HG02885 (cell line): Measurements from ENCODE around the gene ESF1.
"Not testable (repeated sequence)": the region's sequence is repeated elsewhere in the genome, so short reads cannot be mapped to it uniquely, and the experiment has no call there.

ENCODE experiments used
- ATAC-seq: cut with Tn5 transposase; IDR thresholded peaks from one replicate; pipeline ENCODE4 v1.9.1; 2021; ENCODE audit warnings: mild to moderate bottlenecking; ENCODE audit not compliant: unreplicated experiment, poor library complexity

The ESF1 gene

DNA sequence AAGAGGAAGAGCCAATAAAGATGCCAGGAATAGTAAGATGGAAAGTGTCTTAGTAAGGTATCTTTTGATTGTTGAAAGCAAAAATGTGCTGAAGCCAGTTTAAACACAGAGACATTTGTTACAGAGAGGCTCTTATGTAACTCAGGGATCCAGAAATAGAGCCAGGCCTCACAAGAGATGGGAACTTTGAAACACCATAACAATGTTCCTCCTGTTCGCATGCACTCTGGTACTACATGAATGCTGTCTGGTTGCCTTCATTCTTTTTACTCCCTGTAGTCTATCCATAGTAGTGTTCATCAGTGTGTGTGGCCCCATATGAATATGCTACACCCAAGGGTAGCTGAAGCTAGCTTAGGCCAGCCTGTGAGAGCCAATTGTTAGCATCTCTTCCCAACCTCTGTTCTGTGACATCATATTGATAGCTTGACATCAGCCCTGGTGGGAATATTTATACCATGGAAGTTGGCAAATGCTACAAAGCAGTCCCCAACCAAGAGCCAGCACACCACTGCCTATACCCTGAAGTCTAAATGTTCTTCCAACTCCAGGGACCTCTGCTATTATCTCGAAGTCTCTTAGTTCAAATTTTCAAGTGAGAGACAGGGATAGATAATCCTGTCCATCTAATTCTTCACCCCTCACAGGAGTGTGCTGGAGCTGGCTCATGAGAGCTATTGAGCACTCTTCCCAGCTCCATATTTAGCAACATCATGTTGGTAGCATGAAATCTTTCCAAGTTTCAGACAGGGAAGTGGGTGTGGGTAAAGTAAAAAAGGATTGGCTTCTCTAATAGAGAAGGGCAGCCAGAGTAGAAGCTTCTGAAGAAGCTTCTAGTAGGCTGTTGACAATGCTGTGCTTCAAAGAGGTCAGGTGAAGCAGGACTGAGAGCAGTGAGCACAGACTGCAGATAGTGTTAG is 7.1 kb upstream of the ESF1 start:
- no peak for ATAC-seq

DNA sequence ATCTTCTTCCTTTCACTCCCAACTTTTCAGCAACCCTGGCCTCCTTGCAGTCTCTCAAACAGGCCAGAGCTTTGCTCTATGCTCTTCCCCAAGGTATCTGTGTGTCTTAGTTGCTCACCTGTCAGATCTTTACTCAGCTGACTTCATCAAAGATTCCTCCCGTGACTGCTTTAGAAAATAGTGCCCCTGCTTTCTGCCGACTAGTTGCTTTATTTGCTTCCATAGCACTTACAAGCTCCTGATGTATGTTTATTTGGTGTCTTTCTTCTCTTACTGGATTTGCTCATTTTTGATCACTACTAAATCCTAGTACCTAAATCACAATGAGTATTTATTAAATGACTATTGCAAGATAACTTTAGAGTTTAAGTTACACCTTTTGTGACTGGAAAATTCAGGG is 6.0 kb upstream of the ESF1 start:
- no peak for ATAC-seq

DNA sequence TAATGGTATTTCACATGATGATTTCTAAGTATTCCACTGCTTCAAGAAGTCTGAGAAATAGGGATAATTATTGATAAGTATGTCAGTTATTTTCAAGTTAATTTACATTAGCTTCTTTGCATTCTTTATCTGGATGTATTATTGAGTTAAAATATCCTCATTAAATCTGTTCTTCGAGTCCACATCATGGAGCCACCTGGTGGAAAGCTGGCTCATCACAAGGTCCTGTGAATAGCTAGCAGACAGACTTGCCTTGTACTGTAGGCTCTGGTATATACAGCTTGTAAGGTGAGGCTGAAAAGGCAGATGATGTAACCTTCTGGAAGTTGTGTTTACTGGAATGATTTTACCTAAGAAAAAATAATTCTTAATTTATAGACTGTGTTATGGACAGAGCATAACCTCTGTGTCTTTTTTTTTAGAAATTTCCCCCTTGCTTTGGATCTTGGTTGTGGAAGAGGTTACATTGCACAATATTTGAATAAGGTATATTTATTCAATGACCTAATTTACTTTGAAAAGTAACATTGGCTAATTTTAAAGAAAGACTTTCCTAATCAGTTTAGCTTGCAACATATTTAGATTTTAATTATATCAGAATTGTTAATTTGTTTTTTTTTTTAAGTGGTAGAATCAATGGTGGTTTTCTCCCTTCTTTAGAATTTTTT is 3.6 kb upstream of the ESF1 start:
- peak; percentile 47 for ATAC-seq

DNA sequence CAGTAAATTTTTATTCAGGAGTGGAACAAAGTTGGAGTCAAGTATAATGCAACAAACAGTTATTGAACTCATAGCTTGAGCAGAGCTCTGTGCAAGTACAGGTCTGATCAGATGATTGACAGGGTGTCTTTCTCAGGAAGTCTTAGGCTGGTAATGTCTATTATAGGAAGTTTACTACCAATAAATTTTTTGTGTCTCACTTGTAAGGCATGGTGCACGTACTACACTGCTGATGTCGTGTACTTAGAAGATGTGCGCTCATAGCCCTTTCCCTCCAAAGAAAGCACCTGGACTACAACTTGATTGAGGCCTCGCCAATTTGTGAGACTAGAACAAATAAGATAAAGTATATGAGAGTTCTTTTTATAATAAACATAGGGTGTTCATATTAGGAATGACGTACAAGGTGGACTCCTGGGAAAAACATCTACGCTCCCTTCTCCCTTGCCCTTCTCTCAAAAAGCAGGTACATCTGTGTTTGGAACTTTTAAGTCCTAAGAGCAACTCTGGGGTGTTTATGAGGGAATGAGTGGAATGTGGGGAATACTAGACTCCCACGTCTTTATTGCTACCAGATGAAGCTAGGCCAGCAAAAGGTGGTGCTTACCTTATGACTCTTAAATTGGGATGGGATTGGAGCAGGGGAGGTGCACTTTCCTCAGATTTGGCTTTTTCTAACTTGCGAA is 1.6 kb upstream of the ESF1 start:
- no peak for ATAC-seq

DNA sequence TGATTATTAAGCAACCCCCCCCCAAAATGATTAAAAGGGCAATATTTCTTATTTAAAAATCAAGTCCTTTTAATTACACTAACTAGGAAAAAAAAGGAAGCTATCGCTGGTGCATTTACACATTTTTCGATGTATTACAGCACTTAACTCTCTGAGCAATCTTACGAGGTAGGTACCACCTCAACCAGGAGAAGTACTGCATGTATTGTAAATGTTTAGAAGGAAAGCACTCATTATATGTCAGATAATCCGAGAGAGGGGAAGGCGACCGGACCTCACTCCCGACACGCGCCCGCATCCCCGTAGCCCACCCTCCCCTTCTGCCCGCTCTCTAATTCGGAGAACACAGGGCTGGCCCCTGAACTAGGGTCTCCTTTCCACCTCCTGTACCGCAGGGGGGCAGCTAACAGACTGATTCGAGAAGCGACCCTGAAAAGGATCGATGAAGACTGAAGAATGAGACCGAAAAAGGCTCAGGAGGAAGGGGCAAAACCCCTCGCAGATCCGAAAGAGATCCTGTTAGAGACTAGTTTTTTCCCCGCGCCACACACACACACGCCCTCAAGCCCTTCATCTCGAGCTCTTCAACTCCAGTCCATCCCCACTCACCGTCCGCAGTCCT is 337 bp downstream of the ESF1 start:
- ATAC-seq: peak; percentile 5

DNA sequence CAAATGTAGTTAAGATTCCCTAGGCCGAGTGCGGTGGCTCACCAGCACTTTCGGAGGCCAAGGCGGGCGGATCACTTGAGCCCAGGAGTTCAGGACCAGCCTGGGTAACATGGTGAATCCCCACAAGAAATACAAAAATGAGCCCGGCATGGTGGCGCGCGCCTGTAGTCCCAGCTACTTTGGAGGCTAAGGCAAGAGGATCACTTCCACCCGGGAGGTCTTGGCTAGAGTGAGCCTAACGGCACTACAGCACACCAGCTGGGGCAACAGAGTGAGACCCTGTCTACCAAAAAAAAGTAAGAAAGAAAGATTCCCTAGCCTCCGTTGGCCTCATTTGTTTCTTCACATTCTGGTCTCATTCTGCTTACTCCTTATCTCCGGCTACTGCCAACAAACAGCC is 1.2 kb downstream of the ESF1 start:
- ATAC-seq: no peak

DNA sequence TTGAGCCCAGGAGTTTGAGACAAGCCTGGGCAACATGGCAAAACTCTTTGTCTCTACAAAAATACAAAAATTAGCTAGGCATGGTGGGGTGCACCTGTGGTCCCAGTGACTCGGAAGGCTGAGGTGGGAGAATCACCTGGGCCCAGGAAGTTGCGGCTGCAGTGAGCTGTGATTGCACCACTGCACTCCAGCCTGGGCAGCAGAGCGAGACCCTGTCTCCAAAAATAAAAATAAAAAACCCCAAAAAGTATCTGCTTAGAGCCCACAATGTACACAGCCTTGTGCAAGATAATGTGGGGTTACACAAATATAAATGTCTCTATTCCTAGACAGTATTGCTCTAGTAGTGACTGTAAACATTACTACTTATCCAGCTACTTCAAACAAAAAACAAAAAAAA is 5.9 kb downstream of the ESF1 start:
- peak; percentile 80 for ATAC-seq

DNA sequence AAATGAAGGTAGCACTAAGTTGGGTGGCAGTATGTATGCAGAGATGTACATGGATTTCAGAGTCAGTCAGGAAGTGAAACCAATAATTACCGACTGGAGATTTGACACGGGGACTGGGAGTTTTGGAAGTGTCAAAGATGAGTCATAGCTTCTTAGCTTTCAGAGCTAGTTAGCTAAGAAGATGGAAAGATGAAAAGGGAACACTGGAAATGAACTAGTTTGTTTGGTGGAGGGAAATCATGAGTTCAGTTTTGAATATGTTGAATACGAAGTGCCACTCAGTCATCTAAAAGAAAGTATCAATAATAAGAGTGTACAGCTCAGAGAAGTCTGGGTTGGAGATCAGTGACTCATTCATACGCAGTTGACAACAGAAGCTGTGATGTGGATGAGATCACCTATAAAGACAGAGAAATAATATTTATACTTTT is 7.5 kb downstream of the ESF1 start:
- ATAC-seq: no peak

DNA sequence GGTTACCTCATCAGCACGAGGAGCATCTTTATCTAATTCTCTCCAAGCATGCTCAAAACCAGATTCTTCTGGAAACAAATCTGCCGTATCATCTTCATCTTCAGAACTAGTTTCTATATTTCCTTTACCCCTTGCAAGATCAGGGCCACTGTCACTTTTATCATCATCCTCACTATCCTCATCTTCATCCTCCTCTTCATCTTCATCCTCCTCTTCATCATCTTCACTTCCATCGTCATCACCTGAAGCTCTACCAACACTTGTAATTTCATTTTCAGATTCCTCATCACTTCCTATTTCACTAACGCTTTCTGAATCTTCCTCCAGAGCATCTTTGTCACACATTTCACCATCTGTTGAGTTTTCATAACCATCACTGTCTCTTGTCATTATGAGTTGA is 8.9 kb downstream of the ESF1 start:
- no peak for ATAC-seq

DNA sequence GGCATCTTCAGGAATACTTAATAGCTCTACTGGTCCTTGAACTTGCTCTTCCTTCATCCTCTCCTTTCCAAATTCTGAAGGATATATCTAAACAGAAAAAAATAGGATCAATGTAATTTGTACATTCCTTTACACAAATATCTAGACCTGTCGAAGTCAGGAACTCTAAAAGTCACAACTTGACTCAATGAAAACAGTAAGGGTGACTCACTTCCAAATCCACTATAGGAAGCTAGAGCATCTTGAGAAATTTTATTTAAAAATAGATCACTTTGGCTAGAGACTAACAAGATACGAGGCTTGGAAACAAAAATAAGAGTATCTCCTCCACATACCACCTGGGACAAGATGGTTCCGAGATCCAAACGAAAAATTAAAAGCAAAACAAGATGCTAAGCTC is 12.2 kb downstream of the ESF1 start:
- ATAC-seq: no peak

DNA sequence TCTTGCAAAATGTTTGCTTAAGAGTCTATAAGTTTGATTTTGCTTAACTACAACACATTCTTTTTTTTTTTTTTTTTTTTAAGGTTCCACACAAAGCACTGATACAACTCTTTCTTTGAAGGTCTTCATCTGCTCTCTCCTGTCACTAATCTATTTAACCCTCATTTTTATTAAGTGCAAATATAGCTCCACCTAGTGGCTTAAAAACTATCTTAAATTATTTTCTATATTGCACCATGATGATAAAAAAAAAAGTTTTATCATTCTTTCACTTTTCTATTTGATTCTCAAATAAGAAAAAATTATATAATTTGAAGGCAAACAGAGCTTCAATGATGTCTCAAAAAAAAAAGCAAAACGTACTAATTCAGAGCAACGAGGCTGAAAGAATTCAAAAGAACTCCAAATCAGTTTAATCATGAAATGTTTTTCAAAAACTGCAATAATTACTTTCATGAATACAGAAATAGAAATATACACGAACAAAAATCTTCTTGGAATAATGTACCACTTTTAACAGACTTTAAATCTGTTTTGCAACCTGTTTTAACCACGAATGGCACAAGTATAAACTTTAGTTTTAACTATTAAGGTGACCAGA is 12.8 kb downstream of the ESF1 start:
- ATAC-seq: peak; percentile 43

DNA sequence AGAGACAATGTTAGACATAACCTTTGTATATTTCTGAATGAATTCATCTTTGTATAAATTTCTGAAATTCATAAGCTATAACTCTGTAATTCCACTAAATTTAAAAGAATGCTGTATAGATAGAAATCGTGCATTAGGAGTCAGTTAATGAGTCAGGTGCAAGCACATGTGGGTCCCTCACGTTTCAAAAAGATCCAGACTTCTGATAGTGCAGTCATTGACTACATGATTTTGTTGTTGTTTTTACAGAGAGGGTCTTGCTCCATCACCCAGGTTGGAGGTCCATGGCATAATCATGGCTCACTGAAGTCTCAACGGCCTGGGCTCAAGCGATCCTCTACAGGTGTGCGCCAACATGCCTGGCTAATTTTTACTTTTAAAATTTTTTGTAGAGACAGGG is 14.6 kb downstream of the ESF1 start:
- ATAC-seq: no peak

DNA sequence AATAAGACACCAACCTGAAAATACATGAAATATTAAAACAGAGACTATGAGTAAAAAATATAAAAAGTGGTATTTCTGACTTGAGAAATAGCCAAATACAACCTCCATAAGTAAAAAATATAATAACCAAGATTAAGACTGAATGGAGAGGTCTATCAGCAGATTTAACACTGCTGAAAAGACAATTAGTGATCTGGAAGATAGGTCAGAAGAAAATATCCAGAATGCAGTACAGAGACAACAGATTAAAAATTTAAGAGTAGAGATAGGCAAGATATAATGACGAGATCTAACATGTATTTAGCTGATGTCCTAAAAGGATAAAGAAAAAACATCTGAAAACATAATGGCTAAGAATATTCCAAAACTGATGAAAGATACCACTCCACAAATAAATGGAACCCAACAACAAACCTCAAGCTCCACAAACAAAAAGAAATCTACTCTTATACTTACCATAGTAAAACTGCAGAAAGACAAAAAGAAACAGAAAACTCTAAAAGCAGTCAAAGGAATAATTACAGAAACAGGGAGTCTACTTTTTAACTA is 18.8 kb downstream of the ESF1 start:
- no peak for ATAC-seq

DNA sequence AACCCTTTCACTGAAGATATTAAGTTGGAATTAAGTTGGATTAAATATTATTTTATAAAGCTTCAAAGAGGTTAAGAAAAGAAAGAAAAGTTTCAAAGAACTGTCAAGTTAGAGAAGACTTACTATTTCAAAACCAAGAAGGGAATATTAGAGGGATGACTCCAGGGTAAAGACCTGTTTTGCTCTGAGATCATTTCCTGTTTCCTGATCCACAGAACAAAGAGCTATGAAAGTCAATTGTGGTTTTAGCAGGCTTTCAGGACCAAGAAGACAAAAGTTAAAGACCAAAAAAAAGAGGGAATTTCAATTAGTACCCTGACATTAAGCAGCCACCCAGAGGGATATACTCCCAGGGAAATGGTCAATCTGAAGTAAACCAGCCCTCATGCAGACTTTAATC is 19.4 kb downstream of the ESF1 start:
- no peak for ATAC-seq

DNA sequence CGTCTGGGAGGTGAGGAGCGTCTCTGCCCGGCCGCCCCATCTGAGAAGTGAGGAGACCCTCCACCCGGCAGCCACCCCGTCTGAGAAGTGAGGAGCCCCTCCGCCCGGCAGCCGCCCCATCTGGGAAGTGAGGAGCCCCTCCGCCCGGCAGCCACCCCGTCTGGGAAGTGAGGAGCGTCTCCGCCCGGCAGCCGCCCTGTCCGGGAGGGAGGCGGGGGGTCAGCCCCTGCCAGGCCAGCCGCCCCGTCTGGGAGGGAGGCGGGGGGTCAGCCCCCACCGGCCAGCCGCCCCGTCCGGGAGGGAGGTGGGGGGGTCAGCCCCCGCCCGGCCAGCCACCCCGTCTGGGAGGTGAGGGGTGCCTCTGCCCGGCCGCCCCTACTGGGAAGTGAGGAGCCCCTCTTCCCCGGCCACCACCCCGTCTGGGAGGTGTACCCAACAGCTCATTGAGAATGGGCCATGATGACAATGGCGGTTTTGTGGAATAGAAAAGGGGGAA is 24.2 kb downstream of the ESF1 start:
- not testable (repeated sequence) for ATAC-seq

DNA sequence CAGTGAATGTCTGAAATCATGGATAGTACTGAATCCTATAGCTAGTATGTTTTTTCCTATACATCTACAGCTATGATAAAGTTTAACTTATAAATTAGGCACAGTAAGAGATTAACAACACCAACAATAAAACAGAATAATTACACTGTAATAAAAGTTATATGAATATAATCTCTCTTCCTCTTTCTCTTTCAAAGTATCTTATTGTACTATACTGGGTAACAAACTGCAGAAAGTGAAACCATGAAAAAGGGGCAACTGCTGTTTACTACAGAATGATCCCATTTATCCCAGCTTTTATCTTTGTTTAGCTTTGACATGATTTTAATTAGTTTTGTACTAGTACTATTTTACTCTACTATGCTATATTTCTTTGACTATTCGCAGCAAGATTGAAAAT is 25.8 kb downstream of the ESF1 start:
- no peak for ATAC-seq

DNA sequence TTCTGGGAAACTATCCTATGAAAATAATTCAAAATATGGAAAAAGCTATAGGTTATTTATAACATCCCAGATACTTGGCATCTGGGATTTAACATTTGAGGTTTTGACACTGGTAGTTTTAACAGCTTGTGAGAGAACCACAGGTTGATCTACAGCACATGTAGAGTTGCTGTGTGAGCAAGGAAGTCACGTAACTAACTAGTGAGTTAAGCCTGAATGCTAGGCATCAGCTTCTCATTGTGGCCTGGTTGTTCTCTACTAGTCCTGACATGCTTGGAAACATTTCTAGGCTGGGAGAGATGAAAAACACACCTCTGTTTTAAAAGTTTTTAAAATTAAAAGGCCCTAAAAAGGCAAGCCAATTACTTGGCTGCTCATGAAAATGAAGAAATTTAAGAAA is 28.2 kb downstream of the ESF1 start:
- no peak for ATAC-seq

DNA sequence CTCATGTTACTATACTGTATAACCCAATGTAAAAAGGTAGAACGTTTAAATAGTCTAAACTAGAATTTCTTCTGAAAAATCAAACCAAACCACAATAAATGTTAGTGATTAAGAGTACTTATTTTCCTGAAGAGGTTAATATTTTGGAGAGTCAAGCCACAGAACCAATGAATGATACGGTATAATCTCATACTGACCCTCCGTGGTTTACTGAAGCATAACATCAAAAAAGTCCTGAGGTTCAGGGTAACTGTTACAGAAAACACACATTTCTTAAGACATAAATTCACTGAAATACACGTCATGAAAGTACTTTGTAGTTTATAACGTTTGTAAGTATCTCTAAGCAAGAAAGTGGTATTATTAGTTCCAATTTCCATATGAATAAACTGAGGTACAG is 28.9 kb downstream of the ESF1 start:
- ATAC-seq: no peak

DNA sequence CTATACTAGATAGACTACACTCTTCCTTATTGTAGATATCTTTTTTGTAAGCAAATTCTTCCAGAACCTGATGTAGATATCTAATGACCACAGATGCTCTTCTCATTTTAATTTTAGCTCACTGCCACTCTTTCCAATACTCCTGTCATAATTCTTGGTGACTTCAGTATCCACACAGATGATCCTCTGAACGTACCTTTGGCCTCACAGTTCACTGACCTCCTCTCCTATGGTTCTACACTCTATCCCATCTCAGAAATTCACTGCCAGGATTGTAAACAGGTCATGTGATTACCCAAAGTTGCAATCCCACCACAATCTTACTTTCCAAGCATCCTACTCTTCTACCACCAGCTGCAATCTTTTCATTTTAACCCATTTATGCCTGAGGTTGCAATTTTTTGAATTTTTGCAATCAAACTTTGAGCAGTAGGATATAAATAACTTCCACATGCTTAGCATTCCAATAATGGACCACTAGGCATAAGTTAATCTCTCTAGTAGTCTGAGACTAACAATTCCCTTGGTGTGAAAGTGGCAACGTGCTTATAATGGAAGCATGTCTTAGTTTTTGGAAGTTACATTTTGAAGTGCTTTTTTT is 31.2 kb downstream of the ESF1 start:
- ATAC-seq: no peak

DNA sequence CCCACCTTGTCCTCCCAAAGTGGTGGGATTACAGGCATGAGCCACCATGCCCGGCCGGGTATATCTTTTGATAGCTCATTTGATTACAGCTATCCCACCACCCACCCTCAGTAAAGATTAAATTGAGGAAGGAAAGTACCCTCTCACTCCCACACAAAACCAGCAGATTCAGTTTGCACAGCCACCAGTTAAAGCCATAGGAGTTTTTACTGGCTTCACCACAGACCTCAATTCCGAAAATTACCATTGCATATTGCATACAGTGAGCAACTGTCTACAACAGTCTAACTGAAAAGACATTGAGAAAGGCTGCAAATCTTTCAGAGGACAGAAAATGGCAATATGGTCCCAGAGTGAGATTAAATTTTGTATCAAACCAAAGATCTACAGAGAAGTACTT is 34.9 kb downstream of the ESF1 start:
- no peak for ATAC-seq
